Measurements from ENCODE around the gene SPG7. TPM values are rescaled to one million over a fixed set of nuclear protein-coding genes. Genes with fewer than 3 reads are reported as not detected.
A peak's percentile ranks its signal among the peaks of the same experiment; 100 is the strongest.

The SPG7 gene
- total and polyA plus RNA-seq, 2 experiments from 2014 or later, result 108 to 222 TPM

DNA sequence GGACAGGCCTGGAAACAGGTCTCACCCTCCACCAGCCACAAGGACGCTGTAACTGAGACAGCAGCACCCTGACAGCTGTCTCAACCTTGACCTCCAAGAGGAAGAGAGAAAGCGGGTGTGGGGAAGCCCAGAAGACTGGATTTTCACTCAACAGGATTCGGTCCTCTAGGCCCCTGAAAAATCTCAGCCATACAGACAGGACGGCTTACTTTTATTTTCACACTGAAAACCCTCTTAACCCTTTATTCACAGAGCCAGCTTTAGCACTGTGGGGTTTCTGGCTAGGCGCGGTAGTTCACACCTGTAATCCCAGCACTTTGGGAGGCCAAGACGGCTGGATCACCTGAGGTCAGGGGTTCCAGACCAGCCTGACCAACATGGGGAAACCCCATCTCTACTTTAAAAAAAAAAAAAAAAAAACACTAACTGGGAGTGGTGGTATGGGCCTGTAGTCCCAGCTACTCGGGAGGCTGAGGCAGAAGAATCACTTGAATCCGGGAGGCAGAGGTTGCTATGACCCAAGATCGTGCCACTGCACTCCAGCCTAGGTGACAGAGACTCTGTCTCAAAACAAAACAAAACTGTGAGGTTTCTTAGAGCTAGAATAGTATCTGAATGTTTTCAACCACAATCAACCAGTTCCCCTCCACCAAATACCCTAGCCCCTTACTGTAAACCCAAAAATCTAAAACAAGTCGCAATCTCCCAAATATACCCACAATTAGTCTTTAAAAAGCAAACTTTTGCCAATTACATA is 23.1 kb upstream of the SPG7 start:
- Histone ChIP-seq H3K4me1 (ENCODE audit: insufficient read depth) (peaks cover 68% of the 10 kb centered on the region), H3K4me2 (peak overlapping the region; percentile 52), H3K27ac (peak overlapping the region; percentile 67), H3K9me3 (ENCODE audit: low read depth) (no peaks in the 10 kb centered on the region), H4K20me1 (ENCODE audit: insufficient read depth, poor library complexity, severe bottlenecking) (peaks cover 89% of the 10 kb centered on the region), H3K9me2 (replicated peaks; ENCODE audit: insufficient read depth) (no peaks in the 10 kb centered on the region), H3K36me3 (replicated peaks; ENCODE audit: insufficient read depth, low read depth) (no peaks in the 10 kb centered on the region), H2AFZ (no peak overlapping the region), H3K79me2 (peaks cover 99% of the 10 kb centered on the region), H3K27me3 (no peaks in the 10 kb centered on the region), H3K4me3 (no peak overlapping the region)
- TF ChIP-seq EZH2 (IDR thresholded peaks at IDR 0.05; ENCODE audit: borderline replicate concordance), result no peak
- TF ChIP-seq, protein P1, sequence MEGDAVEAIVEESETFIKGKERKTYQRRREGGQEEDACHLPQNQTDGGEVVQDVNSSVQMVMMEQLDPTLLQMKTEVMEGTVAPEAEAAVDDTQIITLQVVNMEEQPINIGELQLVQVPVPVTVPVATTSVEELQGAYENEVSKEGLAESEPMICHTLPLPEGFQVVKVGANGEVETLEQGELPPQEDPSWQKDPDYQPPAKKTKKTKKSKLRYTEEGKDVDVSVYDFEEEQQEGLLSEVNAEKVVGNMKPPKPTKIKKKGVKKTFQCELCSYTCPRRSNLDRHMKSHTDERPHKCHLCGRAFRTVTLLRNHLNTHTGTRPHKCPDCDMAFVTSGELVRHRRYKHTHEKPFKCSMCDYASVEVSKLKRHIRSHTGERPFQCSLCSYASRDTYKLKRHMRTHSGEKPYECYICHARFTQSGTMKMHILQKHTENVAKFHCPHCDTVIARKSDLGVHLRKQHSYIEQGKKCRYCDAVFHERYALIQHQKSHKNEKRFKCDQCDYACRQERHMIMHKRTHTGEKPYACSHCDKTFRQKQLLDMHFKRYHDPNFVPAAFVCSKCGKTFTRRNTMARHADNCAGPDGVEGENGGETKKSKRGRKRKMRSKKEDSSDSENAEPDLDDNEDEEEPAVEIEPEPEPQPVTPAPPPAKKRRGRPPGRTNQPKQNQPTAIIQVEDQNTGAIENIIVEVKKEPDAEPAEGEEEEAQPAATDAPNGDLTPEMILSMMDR (IDR thresholded peaks at IDR 0.05; ENCODE audit: poor library complexity), result no peak
- no peak for TF ChIP-seq EZH2phosphoT487 (IDR thresholded peaks at IDR 0.05; ENCODE audit: low read depth, severe bottlenecking, unreplicated experiment)
- DNase-seq (ENCODE audit: low spot score), result no peak
- 68% methylated on average over 11 of the region's 11 CpGs for WGBS (ENCODE audit: low lambda C conversion rate, missing lambda C conversion rate)

DNA sequence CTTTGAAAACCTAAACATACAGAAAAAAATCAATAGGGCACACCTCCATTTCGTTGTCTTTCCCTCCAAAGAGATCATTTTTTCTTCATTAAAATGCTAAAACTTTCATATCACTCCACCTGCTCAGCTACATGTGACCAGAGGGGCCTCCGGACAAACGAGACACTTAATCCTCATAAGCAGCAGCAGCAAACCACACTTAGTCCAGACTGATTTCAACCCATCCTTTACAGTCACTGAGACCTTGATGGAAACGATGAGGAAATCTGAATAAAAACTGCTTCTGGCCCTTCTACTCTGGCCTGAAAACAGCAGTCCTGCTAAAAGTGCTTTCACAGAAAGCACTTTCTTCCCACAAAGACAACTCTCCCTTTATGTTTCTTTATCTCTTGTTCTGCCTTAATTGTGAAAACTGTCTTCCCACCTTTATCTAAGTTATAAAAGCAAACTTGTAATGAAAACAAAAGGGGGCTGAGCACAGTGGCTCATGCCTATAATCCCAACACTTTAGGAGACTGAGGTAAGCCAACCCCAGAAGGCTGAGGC is 22.4 kb upstream of the SPG7 start:
- Histone ChIP-seq H3K27ac (peak overlapping the region; percentile 67), H3K4me1 (ENCODE audit: insufficient read depth) (peaks cover 68% of the 10 kb centered on the region), H3K27me3 (no peaks in the 10 kb centered on the region), H2AFZ (no peak overlapping the region), H3K79me2 (peaks cover 92% of the 10 kb centered on the region), H3K4me3 (no peak overlapping the region), H3K36me3 (replicated peaks; ENCODE audit: insufficient read depth, low read depth) (no peaks in the 10 kb centered on the region), H3K9me3 (ENCODE audit: low read depth) (no peaks in the 10 kb centered on the region), H3K9me2 (replicated peaks; ENCODE audit: insufficient read depth) (no peaks in the 10 kb centered on the region), H4K20me1 (ENCODE audit: insufficient read depth, poor library complexity, severe bottlenecking) (peaks cover 82% of the 10 kb centered on the region), H3K4me2 (peak overlapping the region; percentile 52)
- DNase-seq (ENCODE audit: low spot score), result no peak
- 35% methylated on average over 4 of the region's 4 CpGs for WGBS (ENCODE audit: low lambda C conversion rate, missing lambda C conversion rate)
- TF ChIP-seq, protein P1 (IDR thresholded peaks at IDR 0.05; ENCODE audit: poor library complexity), result no peak
- TF ChIP-seq EZH2 (IDR thresholded peaks at IDR 0.05; ENCODE audit: borderline replicate concordance), result no peak
- TF ChIP-seq EZH2phosphoT487 (IDR thresholded peaks at IDR 0.05; ENCODE audit: low read depth, severe bottlenecking, unreplicated experiment), result no peak

DNA sequence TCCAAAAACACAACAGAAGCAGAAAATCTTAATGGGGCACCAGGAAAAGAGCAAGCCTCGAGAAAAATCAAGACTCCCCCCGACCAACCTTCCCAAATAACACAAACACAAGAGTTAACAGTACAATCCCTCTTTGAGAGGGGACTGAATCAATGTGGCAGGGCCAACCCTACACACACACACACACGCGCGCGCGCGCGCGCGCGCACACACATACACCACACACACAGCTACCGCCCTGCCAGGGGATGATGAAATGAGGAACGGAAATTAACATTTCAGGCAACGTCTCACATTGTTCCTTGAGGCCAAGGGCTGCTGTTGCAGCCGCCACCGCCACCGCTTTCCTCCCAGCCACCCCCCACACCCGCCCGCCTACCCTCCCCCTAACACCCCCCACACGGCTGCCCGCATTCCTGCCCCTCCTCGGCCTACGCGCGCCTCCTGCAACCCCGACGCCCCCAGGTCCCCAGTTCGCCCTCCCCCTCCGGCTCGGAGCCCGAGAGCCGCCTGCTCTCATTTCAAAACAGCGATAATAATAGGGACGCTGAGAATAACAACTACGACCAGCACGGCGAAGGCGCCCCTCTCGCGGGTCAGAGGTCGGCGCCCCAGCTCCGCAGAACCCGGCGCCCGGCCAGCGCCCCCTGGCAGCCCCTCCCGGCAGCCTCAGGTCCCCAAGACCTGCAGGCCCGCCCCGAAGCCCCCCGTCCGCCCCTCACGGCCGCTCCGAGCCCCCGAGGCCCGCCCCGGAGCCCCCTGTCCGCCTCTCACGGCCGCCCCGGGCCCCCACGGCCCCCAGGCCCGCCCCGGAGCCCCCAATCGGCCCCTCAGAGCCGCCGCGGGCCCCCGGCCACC is 18.9 kb upstream of the SPG7 start:
- Histone ChIP-seq H3K4me3 (peak overlapping the region; percentile 70), H2AFZ (no peak overlapping the region), H3K27ac (peak overlapping the region; percentile 98), H3K4me1 (ENCODE audit: insufficient read depth) (peaks cover 43% of the 10 kb centered on the region), H4K20me1 (ENCODE audit: insufficient read depth, poor library complexity, severe bottlenecking) (peaks cover 47% of the 10 kb centered on the region), H3K9me3 (ENCODE audit: low read depth) (no peaks in the 10 kb centered on the region), H3K36me3 (replicated peaks; ENCODE audit: insufficient read depth, low read depth) (no peaks in the 10 kb centered on the region), H3K9me2 (replicated peaks; ENCODE audit: insufficient read depth) (no peaks in the 10 kb centered on the region), H3K4me2 (peak overlapping the region; percentile 94), H3K27me3 (no peaks in the 10 kb centered on the region), H3K79me2 (peaks cover 82% of the 10 kb centered on the region)
- 2% methylated on average over 30 of the region's 71 CpGs for WGBS (ENCODE audit: low lambda C conversion rate, missing lambda C conversion rate)
- TF ChIP-seq EZH2phosphoT487 (IDR thresholded peaks at IDR 0.05; ENCODE audit: low read depth, severe bottlenecking, unreplicated experiment) (no peak), EZH2 (IDR thresholded peaks at IDR 0.05; ENCODE audit: borderline replicate concordance) (no peak)
- TF ChIP-seq, protein P1 (IDR thresholded peaks at IDR 0.05; ENCODE audit: poor library complexity), result no peak
- DNase-seq (ENCODE audit: low spot score), result peak; percentile 92

Data from hepatocyte (in vitro differentiated cells).